Measurements from ENCODE around the gene MRPS25. TPM values are rescaled to one million over a fixed set of nuclear protein-coding genes. Genes with fewer than 3 reads are reported as not detected.
A peak's percentile ranks its signal among the peaks of the same experiment; 100 is the strongest.

The MRPS25 gene
- polyA plus RNA-seq, 3 donors, result 23.7 to 60.7 (median 24.6) TPM

GRCh38 chr3:15066467-15066866, 1.4 kb upstream of the MRPS25 start:
- no peak for DNase-seq
- no peak overlapping the region for H3K4me3 ChIP-seq (replicated peaks in 1 of 3; ENCODE audit: low read depth in 2 of 3, low read length in 3 of 3)
- H3K27ac ChIP-seq (ENCODE audit: low read depth in 1 of 2, low read length in 2 of 2), result no peak overlapping the region
- intact Hi-C loops (cut with micrococcal nuclease), result loop anchor here (10.0 kb wide), 5 partner anchors 112 to 942 kb away; partner anchors contain the start of genes CCDC174 (in 1 of the 2), CHCHD4 (in 1 of the 2), NR2C2 (in 1 of the 2) and TMEM43 (in 1 of the 2)
- H3K36me3 Mint-ChIP-seq, result peaks cover 9 to 25% of the 10 kb centered on the region in 2 donors
- no peaks in the 10 kb centered on the region for H3K9me3 ChIP-seq (replicated peaks in 1 of 2; ENCODE audit: control insufficient read depth in 1 of 2, insufficient read depth in 1 of 2, low read length in 2 of 2)
- H3K27me3 Mint-ChIP-seq (ENCODE audit: low read depth in 3 of 3), result peaks cover 0 to 2% (median 0%) of the 10 kb centered on the region in 3 donors
- no peak overlapping the region for H3K27ac Mint-ChIP-seq
- no peak overlapping the region for H3K4me2 ChIP-seq (replicated peaks; ENCODE audit: extremely low read depth, low read length, poor library complexity, severe bottlenecking)
- TF ChIP-seq CTCF (IDR thresholded peaks at IDR 0.05), result no peak
- H2AFZ ChIP-seq (ENCODE audit: insufficient read depth, low read depth, low read length, poor library complexity, severe bottlenecking), result no peak overlapping the region
- H4K20me1 ChIP-seq (ENCODE audit: insufficient read depth, low read length), result peaks cover 12% of the 10 kb centered on the region
- H3K9ac ChIP-seq (ENCODE audit: insufficient read depth, low read length, poor library complexity, severe bottlenecking), result no peak overlapping the region
- peaks cover 20 to 25% of the 10 kb centered on the region in 2 donors for H3K4me1 ChIP-seq (ENCODE audit: control insufficient read depth in 1 of 2, insufficient read depth in 2 of 2, low read length in 2 of 2)
- peaks cover 23% of the 10 kb centered on the region for H3K79me2 ChIP-seq (ENCODE audit: insufficient read depth, low read length)
- peaks cover 0 to 2% (median 0%) of the 10 kb centered on the region in 7 donors for H3K9me3 Mint-ChIP-seq
- peaks cover 4 to 15% of the 10 kb centered on the region in 2 donors for H3K36me3 ChIP-seq (replicated peaks in 1 of 2; ENCODE audit: control insufficient read depth in 1 of 2, insufficient read depth in 2 of 2, low read length in 2 of 2)
- no peaks in the 10 kb centered on the region for H3K27me3 ChIP-seq (ENCODE audit: control insufficient read depth in 2 of 2, insufficient read depth in 2 of 2, low read length in 2 of 2)
- peaks cover 21% of the 10 kb centered on the region for H3K4me1 Mint-ChIP-seq
- no peak overlapping the region for H3K4me3 Mint-ChIP-seq
- WGBS (ENCODE audit: insufficient coverage), result no CpG with 5 or more reads among the region's 3 CpGs

GRCh38 chr3:15065550-15066007, 464 bp upstream of the MRPS25 start:
- peaks cover 0 to 2% (median 0%) of the 10 kb centered on the region in 7 donors for H3K9me3 Mint-ChIP-seq
- intact Hi-C loops (cut with micrococcal nuclease), result loop anchor here (10.0 kb wide), 5 partner anchors 111 to 941 kb away; partner anchors contain the start of genes CCDC174 (in 1 of the 2), CHCHD4 (in 1 of the 2), NR2C2 (in 1 of the 2) and TMEM43 (in 1 of the 2)

More at GRCh38 chr3:15065550-15066007, 464 bp upstream of the MRPS25 start:
- WGBS (ENCODE audit: insufficient coverage), result 71% methylated on average over 9 of the region's 16 CpGs
- peaks cover 0 to 2% (median 0%) of the 10 kb centered on the region in 3 donors for H3K27me3 Mint-ChIP-seq (ENCODE audit: low read depth in 3 of 3)
- H3K36me3 ChIP-seq (replicated peaks in 1 of 2; ENCODE audit: control insufficient read depth in 1 of 2, insufficient read depth in 2 of 2, low read length in 2 of 2), result peaks cover 0 to 7% of the 10 kb centered on the region in 2 donors
- H3K27me3 ChIP-seq (ENCODE audit: control insufficient read depth in 2 of 2, insufficient read depth in 2 of 2, low read length in 2 of 2), result no peaks in the 10 kb centered on the region
- peak overlapping the region; percentile 68 to 94 (median 80) for H3K4me3 ChIP-seq (replicated peaks in 1 of 3; ENCODE audit: low read depth in 2 of 3, low read length in 3 of 3)
- H3K36me3 Mint-ChIP-seq, result peaks cover 3 to 22% of the 10 kb centered on the region in 2 donors
- H3K4me3 Mint-ChIP-seq, result peak overlapping the region; percentile 96 to 97
- H3K4me1 ChIP-seq (ENCODE audit: control insufficient read depth in 1 of 2, insufficient read depth in 2 of 2, low read length in 2 of 2), result peaks cover 20 to 25% of the 10 kb centered on the region in 2 donors
- no peak for TF ChIP-seq CTCF (IDR thresholded peaks at IDR 0.05)
- peaks cover 12% of the 10 kb centered on the region for H4K20me1 ChIP-seq (ENCODE audit: insufficient read depth, low read length)
- H3K27ac ChIP-seq (ENCODE audit: low read depth in 1 of 2, low read length in 2 of 2), result peak overlapping the region in 1 of 2 donors; percentile 84
- H2AFZ ChIP-seq (ENCODE audit: insufficient read depth, low read depth, low read length, poor library complexity, severe bottlenecking), result peak overlapping the region; percentile 89
- no peak for DNase-seq
- peak overlapping the region; percentile 89 for H3K9ac ChIP-seq (ENCODE audit: insufficient read depth, low read length, poor library complexity, severe bottlenecking)
- H3K9me3 ChIP-seq (replicated peaks in 1 of 2; ENCODE audit: control insufficient read depth in 1 of 2, insufficient read depth in 1 of 2, low read length in 2 of 2), result no peaks in the 10 kb centered on the region
- H3K4me2 ChIP-seq (replicated peaks; ENCODE audit: extremely low read depth, low read length, poor library complexity, severe bottlenecking), result peak overlapping the region; percentile 94
- peaks cover 21% of the 10 kb centered on the region for H3K4me1 Mint-ChIP-seq
- H3K27ac Mint-ChIP-seq, result peak overlapping the region in 2 of 7 donors; percentile 28 to 90
- peaks cover 27% of the 10 kb centered on the region for H3K79me2 ChIP-seq (ENCODE audit: insufficient read depth, low read length)

Measured in CD14-positive monocyte (primary cell).